IMR-90 (cell line): ENCODE results near the gene CACNG8. TPM values are rescaled to one million over a fixed set of nuclear protein-coding genes. Genes with fewer than 3 reads are reported as not detected.
"Not testable (repeated sequence)": the region's sequence is repeated elsewhere in the genome, so short reads cannot be mapped to it uniquely, and the experiment has no call there.

Experiments used
- ATAC-seq: fragments of 200-7000 bp; cut with Tn5 transposase; 2 replicates; pipeline ENCODE4 v1.9.1; 2020; ENCODE audit warnings: low read depth, mild to moderate bottlenecking, moderate library complexity
- BruUV-seq: library from RNA; stranded (reverse); fragments of 400-500 nt; replicated peaks from 2 replicates; lab custom pipeline; 2021; lab: Mats Ljungman, UMichigan
- CTCF ChIA-PET: fragments of 300-600 bp; formaldehyde crosslinking; extraction: SDS; loops from one replicate; lab custom pipeline; 2021; ENCODE audit warnings: antibody characterized with exemption; lab: Yijun Ruan, JAX
- POLR2A ChIA-PET: fragments of 300-600 bp; sonication (Branson Sonifier 250); formaldehyde crosslinking; loops from one replicate; lab custom pipeline; 2022; ENCODE audit warnings: antibody characterized with exemption; ENCODE audit not compliant: unreplicated experiment; lab: Charles Lee
- DNase-seq: peaks from one replicate; pipeline ENCODE4 v3.0.0; 2013
- H2AFZ ChIP-seq: replicated peaks from 2 replicates; pipeline ENCODE3; 2013; ENCODE audit warnings: low read length, mild to moderate bottlenecking; ENCODE audit not compliant: poor library complexity
- H2AK5ac ChIP-seq: 2 replicates; pipeline ENCODE4 v1.6.1; 2013; ENCODE audit warnings: low read depth, low read length, inconsistent platforms
- H2AK9ac ChIP-seq: replicated peaks from 2 replicates; pipeline ENCODE3; 2013; ENCODE audit warnings: mild to moderate bottlenecking, low read depth, low read length, moderate library complexity; ENCODE audit not compliant: poor library complexity
- H2BK120ac ChIP-seq: 2 replicates; pipeline ENCODE4 v1.6.1; 2013; ENCODE audit warnings: low read depth, low read length, inconsistent platforms
- H2BK15ac ChIP-seq: 3 replicates; pipeline ENCODE4 v1.6.1; 2013; ENCODE audit warnings: low read depth, low read length, inconsistent platforms
- H2BK20ac ChIP-seq: 2 replicates; pipeline ENCODE4 v1.6.1; 2013; ENCODE audit warnings: low read depth, mild to moderate bottlenecking, inconsistent platforms, low read length, moderate library complexity
- H2BK5ac ChIP-seq: 2 replicates; pipeline ENCODE4 v1.6.1; 2013; ENCODE audit warnings: mild to moderate bottlenecking, low read depth, low read length, inconsistent platforms; ENCODE audit not compliant: poor library complexity, severe bottlenecking
- H3K14ac ChIP-seq: replicated peaks from 2 replicates; pipeline ENCODE4 v1.6.1; 2013; ENCODE audit warnings: low read depth, low read length, inconsistent platforms
- H3K18ac ChIP-seq: 2 replicates; pipeline ENCODE4 v1.6.1; 2013; ENCODE audit warnings: low read depth, low read length, control low read depth
- H3K23ac ChIP-seq: 2 replicates; pipeline ENCODE4 v1.6.1; 2013; ENCODE audit warnings: low read depth, low read length, inconsistent platforms
- H3K27ac ChIP-seq: 2 replicates; pipeline ENCODE4 v1.5.1; 2013; ENCODE audit warnings: mild to moderate bottlenecking, control low read depth, low read length; ENCODE audit not compliant: insufficient read depth
- H3K27me3 ChIP-seq: 2 replicates; pipeline ENCODE4 v1.6.1; 2013; ENCODE audit warnings: low read length; ENCODE audit not compliant: control insufficient read depth, insufficient read depth
- H3K36me3 ChIP-seq: 2 replicates; pipeline ENCODE4 v1.6.1; 2013; ENCODE audit warnings: low read length, mixed read lengths; ENCODE audit not compliant: control insufficient read depth, insufficient read depth
- H3K4ac ChIP-seq: 2 replicates; pipeline ENCODE4 v1.6.1; 2013; ENCODE audit warnings: low read depth, low read length, inconsistent platforms
- H3K4me1 ChIP-seq: 2 replicates; pipeline ENCODE4 v1.6.1; 2013; ENCODE audit warnings: low read length, mixed read lengths; ENCODE audit not compliant: control insufficient read depth, insufficient read depth
- H3K4me2 ChIP-seq: 2 replicates; pipeline ENCODE4 v1.6.1; 2013; ENCODE audit warnings: low read depth, mild to moderate bottlenecking, control low read depth, low read length, moderate library complexity
- H3K4me3 ChIP-seq: 2 replicates; pipeline ENCODE4 v1.5.1; 2013; ENCODE audit warnings: low read depth, mild to moderate bottlenecking, control low read depth, low read length, moderate library complexity; ENCODE audit not compliant: insufficient read depth
- H3K56ac ChIP-seq: 2 replicates; pipeline ENCODE4 v1.6.1; 2013; ENCODE audit warnings: low read length, inconsistent platforms; ENCODE audit not compliant: insufficient read depth; ENCODE audit errors: extremely low read depth
- H3K79me1 ChIP-seq, 2 experiments: 2 replicates each; pipeline ENCODE4 v1.6.1; 2013; ENCODE audit warnings: low read length in 2 of 2, inconsistent platforms in 1 of 2, low read depth in 1 of 2
- H3K9ac ChIP-seq: 2 replicates; pipeline ENCODE4 v1.6.1; 2013; ENCODE audit warnings: low read depth, low read length, control low read depth
- H3K9me1 ChIP-seq: 2 replicates; pipeline ENCODE4 v1.6.1; 2013; ENCODE audit warnings: low read length, inconsistent platforms; ENCODE audit not compliant: insufficient read depth
- H3K9me3 ChIP-seq: 2 replicates; pipeline ENCODE4 v1.6.1; 2013; ENCODE audit warnings: low read length; ENCODE audit not compliant: control insufficient read depth, insufficient read depth
- H4K20me1 ChIP-seq: 2 replicates; pipeline ENCODE4 v1.6.1; 2013; ENCODE audit warnings: low read length, inconsistent platforms; ENCODE audit not compliant: insufficient read depth
- H4K5ac ChIP-seq: 2 replicates; pipeline ENCODE4 v1.6.1; 2013; ENCODE audit warnings: mild to moderate bottlenecking, low read depth, low read length, control low read depth
- H4K8ac ChIP-seq, 2 experiments: 2 replicates each; pipeline ENCODE4 v1.6.1; 2013; ENCODE audit warnings: low read depth in 2 of 2, low read length in 2 of 2, control low read depth in 1 of 2, inconsistent platforms in 1 of 2
- H4K91ac ChIP-seq: 2 replicates; pipeline ENCODE4 v1.6.1; 2013; ENCODE audit warnings: low read depth, low read length, inconsistent platforms; ENCODE audit not compliant: insufficient read depth
- WGBS, 2 experiments: methylation state at CpG; one replicate each; pipeline versions ENCODE4 v1.1.5 to v1.1.7; 2013; ENCODE audit warnings: missing lambda C conversion rate in 2 of 2; ENCODE audit not compliant: insufficient read length in 1 of 2; ENCODE audit errors: extremely low coverage in 2 of 2; 5-methylcytosine and 5-hydroxymethylcytosine counted together
- dilution Hi-C: fragments of 300-500 bp; cut with HindIII; formaldehyde crosslinking; loops from one replicate; pipeline ENCODE4 v1.14.3; 2018; ENCODE audit warnings: low sequenced_read_pairs; ENCODE audit not compliant: unreplicated experiment
- in situ Hi-C: fragments of 300-500 bp; cut with MboI; formaldehyde crosslinking; loops from 3 replicates; pipeline ENCODE4 v1.14.3; 2019; ENCODE audit warnings: low sequenced_read_pairs, inconsistent platforms, mixed read lengths
- intact Hi-C: fragments of 100-400 bp; cut with micrococcal nuclease; formaldehyde crosslinking; loops from 2 replicates; pipeline ENCODE4 v1.10.0; 2022
- polyA plus RNA-seq, 3 experiments: library from polyadenylated mRNA; depleted of rRNA; stranded (reverse); fragments of >200 nt; gene quantifications; 2 replicates each; pipeline ENCODE4 v1.2.3, GENCODE V29; 2012; ENCODE audit warnings: low replicate concordance in 1 of 3
- total RNA-seq: library from RNA; depleted of rRNA; stranded (reverse); fragments of >200 nt; gene quantifications from 2 replicates; pipeline ENCODE4 v1.2.3, GENCODE V29; 2012

Gene CACNG8
- total and polyA plus RNA-seq, 2 of the 4 experiments (the other 2 are of a cell fraction), result 0.15 TPM; not detected in 1

DNA sequence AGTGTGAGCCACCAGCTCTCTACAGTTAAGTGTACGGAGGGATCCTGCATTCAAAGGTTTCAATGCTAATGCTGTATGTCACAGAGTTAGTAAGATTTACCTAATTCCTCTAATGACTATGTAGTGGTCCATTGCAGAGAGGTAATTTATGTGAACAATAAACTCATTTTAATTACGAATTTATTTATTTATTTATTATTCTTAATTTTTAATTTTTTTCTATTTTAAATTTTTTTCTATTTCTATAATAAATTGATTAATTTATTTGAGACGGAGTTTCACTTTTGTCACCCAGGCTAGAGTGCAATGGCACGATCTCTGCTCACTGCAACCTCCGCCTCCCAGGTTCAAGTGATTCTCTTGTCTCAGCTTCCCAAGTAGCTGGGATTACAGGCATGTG, 14.1 kb upstream of the CACNG8 start:
- H4K8ac ChIP-seq, dilution Hi-C loops, H4K91ac ChIP-seq, H4K20me1 ChIP-seq, H3K4me3 ChIP-seq, intact Hi-C loops, BruUV-seq, H3K9me1 ChIP-seq, H3K27me3 ChIP-seq, DNase-seq, H3K27ac ChIP-seq, H2AFZ ChIP-seq, H3K9ac ChIP-seq, H2BK20ac ChIP-seq, in situ Hi-C loops, H3K9me3 ChIP-seq, H3K4me2 ChIP-seq, H4K5ac ChIP-seq, H3K23ac ChIP-seq, H3K4ac ChIP-seq, H3K4me1 ChIP-seq, H2AK9ac ChIP-seq, H3K14ac ChIP-seq, H3K36me3 ChIP-seq, H2BK15ac ChIP-seq, ATAC-seq, H2BK120ac ChIP-seq, H2AK5ac ChIP-seq, H3K18ac ChIP-seq, CTCF ChIA-PET, H3K56ac ChIP-seq, H3K79me1 ChIP-seq, H2BK5ac ChIP-seq: not testable (repeated sequence)
- no CpG with 5 or more reads among the region's 5 CpGs for WGBS, 2 experiments
- POLR2A ChIA-PET, result interaction anchor here (0.5 kb wide), 1 partner anchor 13 kb away, joined by 3 read pairs; no protein-coding TSS in a partner anchor
